Fibroblast of lung (primary cell): ENCODE results near the gene DCAF17.

Experiments used
- EZH2 ChIP-seq: IDR thresholded peaks from 2 replicates; pipeline ENCODE4 v1.5.1; 2012; ENCODE audit warnings: low read length, control low read depth, mild to moderate bottlenecking; ENCODE audit errors: missing control alignments
- TF ChIP-seq, protein P1 (sequence below), 2 donors: IDR thresholded peaks in 1 of 2; conservative IDR thresholded peaks in 1 of 2; 1 replicate in 1 of 2; 2 replicates in 1 of 2; pipeline ENCODE4 v1.5.1; 2011 to 2012; ENCODE audit warnings: low read length in 2 of 2, control low read depth in 1 of 2, inconsistent platforms in 1 of 2, low read depth in 1 of 2, mild to moderate bottlenecking in 1 of 2

GRCh38 chr2:171410624-171411023 lies 23.4 kb upstream of the DCAF17 start:
- TF ChIP-seq, protein P1, sequence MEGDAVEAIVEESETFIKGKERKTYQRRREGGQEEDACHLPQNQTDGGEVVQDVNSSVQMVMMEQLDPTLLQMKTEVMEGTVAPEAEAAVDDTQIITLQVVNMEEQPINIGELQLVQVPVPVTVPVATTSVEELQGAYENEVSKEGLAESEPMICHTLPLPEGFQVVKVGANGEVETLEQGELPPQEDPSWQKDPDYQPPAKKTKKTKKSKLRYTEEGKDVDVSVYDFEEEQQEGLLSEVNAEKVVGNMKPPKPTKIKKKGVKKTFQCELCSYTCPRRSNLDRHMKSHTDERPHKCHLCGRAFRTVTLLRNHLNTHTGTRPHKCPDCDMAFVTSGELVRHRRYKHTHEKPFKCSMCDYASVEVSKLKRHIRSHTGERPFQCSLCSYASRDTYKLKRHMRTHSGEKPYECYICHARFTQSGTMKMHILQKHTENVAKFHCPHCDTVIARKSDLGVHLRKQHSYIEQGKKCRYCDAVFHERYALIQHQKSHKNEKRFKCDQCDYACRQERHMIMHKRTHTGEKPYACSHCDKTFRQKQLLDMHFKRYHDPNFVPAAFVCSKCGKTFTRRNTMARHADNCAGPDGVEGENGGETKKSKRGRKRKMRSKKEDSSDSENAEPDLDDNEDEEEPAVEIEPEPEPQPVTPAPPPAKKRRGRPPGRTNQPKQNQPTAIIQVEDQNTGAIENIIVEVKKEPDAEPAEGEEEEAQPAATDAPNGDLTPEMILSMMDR (conservative IDR thresholded peaks at IDR 0.05 in 1 of 2, IDR thresholded peaks at IDR 0.05 in 1 of 2; ENCODE audit: low read depth in 1 of 2, low read length in 2 of 2) = no peak
- no peak for TF ChIP-seq EZH2
